Activated naive CD4-positive, alpha-beta T cell treated with anti-CD3 and anti-CD28 coated beads, Interleukin-2, amount 50 U/mL, for 16 hours (primary cell): ENCODE data around the gene CLPX.
"Not testable (repeated sequence)": the region's sequence is repeated elsewhere in the genome, so short reads cannot be mapped to it uniquely, and the experiment has no call there.

Source experiments
- DNase-seq: peaks from one replicate; pipeline ENCODE4 v3.0.0-alpha.2; 2020

The CLPX gene

GRCh38 chr15:65165875-65166274 is 19.3 kb downstream of the CLPX start:
- DNase-seq: no peak

- no peak for DNase-seq
Measured at GRCh38 chr15:65164139-65164538, 21.0 kb downstream of the CLPX start.

GRCh38 chr15:65163041-65163440 is 22.1 kb downstream of the CLPX start:
- DNase-seq: no peak

GRCh38 chr15:65156692-65157091 is 28.4 kb downstream of the CLPX start:
- DNase-seq: no peak

GRCh38 chr15:65154720-65155119 is 30.4 kb downstream of the CLPX start:
- DNase-seq: no peak

GRCh38 chr15:65147902-65148301 is 37.2 kb downstream of the CLPX start:
- DNase-seq: no peak

GRCh38 chr15:65146438-65146837 is 38.7 kb downstream of the CLPX start:
- no peak for DNase-seq

- not testable (repeated sequence) for DNase-seq
Measured at GRCh38 chr15:65138631-65139030, 46.5 kb downstream of the CLPX start.

- not testable (repeated sequence) for DNase-seq
Measured at GRCh38 chr15:65137893-65138292, 47.2 kb downstream of the CLPX start.

GRCh38 chr15:65137089-65137488 is 48.1 kb downstream of the CLPX start:
- not testable (repeated sequence) for DNase-seq

- DNase-seq: no peak
Measured at GRCh38 chr15:65134538-65134937, 50.6 kb downstream of the CLPX start.

- DNase-seq: peak; percentile 83
Measured at GRCh38 chr15:65133548-65134200, 51.5 kb downstream of the CLPX start, which contains the start of gene PDCD7. TSS of gene PDCD7 (minus strand) at chr15:65133808. CDS start at chr15:65133781, 27 bp downstream.

- peak; percentile 23 for DNase-seq
Measured at GRCh38 chr15:65132878-65133547, 52.1 kb downstream of the CLPX start.

- no peak for DNase-seq
Measured at GRCh38 chr15:65130941-65131340, 54.2 kb downstream of the CLPX start.

- no peak for DNase-seq
Measured at GRCh38 chr15:65115542-65115941, 69.6 kb downstream of the CLPX start.

- DNase-seq: no peak
Measured at GRCh38 chr15:65115086-65115485, 70.1 kb downstream of the CLPX start, which contains the start of gene UBAP1L. TSS of gene UBAP1L (minus strand) at chr15:65115200. CDS start at chr15:65106215, 8,985 bp downstream.

- DNase-seq: no peak
Measured at GRCh38 chr15:65110676-65111292, 74.4 kb downstream of the CLPX start.

- no peak for DNase-seq
Measured at GRCh38 chr15:65106011-65106590, 79.0 kb downstream of the CLPX start.

- no peak for DNase-seq
Measured at GRCh38 chr15:65105038-65105437, 80.1 kb downstream of the CLPX start.

- DNase-seq: no peak
Measured at GRCh38 chr15:65102912-65103311, 82.2 kb downstream of the CLPX start.

GRCh38 chr15:65101891-65102708 is 83.0 kb downstream of the CLPX start:
- no peak for DNase-seq

- peak; percentile 60 for DNase-seq
Measured at GRCh38 chr15:65101411-65101890, 83.7 kb downstream of the CLPX start.

GRCh38 chr15:65100442-65100841 is 84.7 kb downstream of the CLPX start:
- no peak for DNase-seq
